HG02943 (cell line): Measurements from ENCODE around the gene OBP2A.

ENCODE experiments used
- ATAC-seq: cut with Tn5 transposase; IDR thresholded peaks from one replicate; pipeline ENCODE4 v1.9.1; 2021; ENCODE audit warnings: mild to moderate bottlenecking, low read depth, moderate library complexity; ENCODE audit not compliant: unreplicated experiment

The OBP2A gene

GRCh38 chr9:135591506-135592330, 45.8 kb downstream of the OBP2A start:
- ATAC-seq: no peak

- ATAC-seq: no peak
Observed at GRCh38 chr9:135592331-135592590, 46.3 kb downstream of the OBP2A start.

GRCh38 chr9:135592625-135593024, 46.7 kb downstream of the OBP2A start:
- no peak for ATAC-seq

- ATAC-seq: no peak
Observed at GRCh38 chr9:135596211-135596610, 50.3 kb downstream of the OBP2A start.
